ENCODE measurements around the gene SPATS2.

SPATS2 gene

DNA sequence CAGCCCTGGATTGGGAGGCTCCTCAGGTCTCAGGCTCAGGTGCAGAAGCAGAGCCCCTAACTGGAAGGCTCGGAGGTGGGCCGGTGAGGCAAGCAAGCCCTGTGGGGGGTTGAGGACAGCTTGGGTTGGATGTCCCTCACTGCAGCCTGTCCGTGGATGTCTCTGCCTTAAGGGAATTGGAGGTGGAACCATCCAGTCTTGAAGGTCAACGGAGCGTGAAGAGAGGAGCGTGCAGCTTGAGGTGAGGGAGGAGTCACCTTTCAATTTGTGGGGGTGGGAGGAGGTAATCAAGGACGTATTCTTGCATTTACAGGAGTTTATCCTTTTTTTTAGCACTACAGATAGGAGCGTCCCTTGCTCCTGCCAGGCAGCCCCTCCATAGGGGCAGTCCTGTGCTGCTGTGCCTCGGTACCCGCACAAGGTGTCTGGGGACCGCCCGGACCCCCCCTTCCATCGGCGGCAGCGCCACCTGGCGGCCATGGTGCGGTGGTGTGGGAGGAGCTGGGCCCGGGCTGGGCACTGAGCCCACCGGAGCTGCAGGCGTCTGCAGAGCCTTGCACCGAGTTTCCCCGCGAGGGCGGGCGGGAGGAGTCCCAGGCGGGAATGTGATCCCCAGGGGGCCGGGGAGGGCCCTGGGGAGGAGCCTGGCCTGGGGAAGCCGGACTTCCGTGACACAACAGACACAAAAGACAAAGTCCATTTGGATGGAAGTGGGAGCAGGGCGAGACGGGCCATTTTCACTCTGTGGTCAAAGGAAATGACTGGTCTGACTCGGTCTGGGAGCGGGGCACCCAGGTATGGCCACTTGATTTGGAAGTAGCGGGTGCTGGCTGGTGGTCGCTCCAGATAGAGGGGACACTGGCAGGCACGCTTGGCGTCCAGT lies 19.7 kb upstream of the SPATS2 start:
- peak overlapping the region; percentile 95 for H3K27ac ChIP-seq
- TF ChIP-seq, protein P1, sequence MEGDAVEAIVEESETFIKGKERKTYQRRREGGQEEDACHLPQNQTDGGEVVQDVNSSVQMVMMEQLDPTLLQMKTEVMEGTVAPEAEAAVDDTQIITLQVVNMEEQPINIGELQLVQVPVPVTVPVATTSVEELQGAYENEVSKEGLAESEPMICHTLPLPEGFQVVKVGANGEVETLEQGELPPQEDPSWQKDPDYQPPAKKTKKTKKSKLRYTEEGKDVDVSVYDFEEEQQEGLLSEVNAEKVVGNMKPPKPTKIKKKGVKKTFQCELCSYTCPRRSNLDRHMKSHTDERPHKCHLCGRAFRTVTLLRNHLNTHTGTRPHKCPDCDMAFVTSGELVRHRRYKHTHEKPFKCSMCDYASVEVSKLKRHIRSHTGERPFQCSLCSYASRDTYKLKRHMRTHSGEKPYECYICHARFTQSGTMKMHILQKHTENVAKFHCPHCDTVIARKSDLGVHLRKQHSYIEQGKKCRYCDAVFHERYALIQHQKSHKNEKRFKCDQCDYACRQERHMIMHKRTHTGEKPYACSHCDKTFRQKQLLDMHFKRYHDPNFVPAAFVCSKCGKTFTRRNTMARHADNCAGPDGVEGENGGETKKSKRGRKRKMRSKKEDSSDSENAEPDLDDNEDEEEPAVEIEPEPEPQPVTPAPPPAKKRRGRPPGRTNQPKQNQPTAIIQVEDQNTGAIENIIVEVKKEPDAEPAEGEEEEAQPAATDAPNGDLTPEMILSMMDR (IDR thresholded peaks at IDR 0.05) = peak; percentile 100
- TF ChIP-seq ZFX (IDR thresholded peaks at IDR 0.05; ENCODE audit: borderline replicate concordance) = no peak

GRCh38 chr12:49348781-49349180 lies 18.5 kb upstream of the SPATS2 start:
- no peak for TF ChIP-seq ZFX (IDR thresholded peaks at IDR 0.05; ENCODE audit: borderline replicate concordance)
- TF ChIP-seq, protein P1 (IDR thresholded peaks at IDR 0.05) = no peak
- H3K27ac ChIP-seq = peak overlapping the region; percentile 95

DNA sequence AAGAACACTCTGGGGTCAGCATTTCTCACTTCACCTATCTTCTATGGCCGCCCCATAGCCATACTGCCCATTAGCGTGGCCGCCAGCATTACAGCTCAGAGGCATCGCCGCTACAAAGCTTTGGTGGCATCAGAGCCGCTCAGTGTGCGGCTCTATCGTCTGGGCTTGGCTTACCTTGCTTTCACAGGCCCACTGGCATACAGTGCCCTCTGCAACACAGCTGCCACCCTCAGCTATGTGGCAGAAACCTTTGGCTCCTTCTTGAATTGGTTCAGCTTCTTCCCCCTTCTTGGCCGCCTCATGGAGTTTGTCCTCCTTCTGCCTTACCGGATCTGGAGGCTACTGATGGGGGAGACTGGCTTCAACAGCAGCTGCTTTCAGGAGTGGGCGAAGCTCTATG lies 18.0 kb upstream of the SPATS2 start:
- H3K27ac ChIP-seq = peak overlapping the region; percentile 95

GRCh38 chr12:49352351-49352750 lies 14.9 kb upstream of the SPATS2 start:
- TF ChIP-seq, protein P1 (IDR thresholded peaks at IDR 0.05) = no peak
- TF ChIP-seq ZFX (IDR thresholded peaks at IDR 0.05; ENCODE audit: borderline replicate concordance) = no peak
- peak overlapping the region; percentile 1; the same call in 1 of the 2 replicates for H3K27ac ChIP-seq

More for the DNA sequence above, 18.0 kb upstream of the SPATS2 start:
- TF ChIP-seq, protein P1 (IDR thresholded peaks at IDR 0.05) = no peak
- no peak for TF ChIP-seq ZFX (IDR thresholded peaks at IDR 0.05; ENCODE audit: borderline replicate concordance)

DNA sequence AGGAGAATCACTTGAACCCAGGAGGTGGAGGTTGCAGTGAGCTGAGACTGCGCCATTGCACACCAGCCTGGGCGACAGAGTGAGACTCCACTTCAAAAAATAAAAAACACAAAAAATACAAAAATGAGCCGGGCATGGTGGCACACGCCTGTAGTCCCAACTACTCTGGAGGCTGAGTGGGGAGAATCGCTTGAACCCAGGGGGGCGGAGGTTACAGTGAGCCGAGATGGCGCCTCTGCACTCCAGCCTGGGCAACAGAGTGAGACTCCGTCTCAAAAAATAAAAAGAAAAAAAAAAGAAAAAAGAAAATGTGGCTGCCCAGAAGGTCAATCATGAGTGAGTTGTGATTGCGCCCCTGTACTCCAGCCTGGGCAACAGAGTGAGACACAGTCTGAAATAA lies 11.3 kb upstream of the SPATS2 start:
- no peak for TF ChIP-seq ZFX (IDR thresholded peaks at IDR 0.05; ENCODE audit: borderline replicate concordance)
- TF ChIP-seq, protein P1 (IDR thresholded peaks at IDR 0.05) = no peak
- no peak overlapping the region for H3K27ac ChIP-seq

- no peak overlapping the region for H3K27ac ChIP-seq
- no peak for TF ChIP-seq ZFX (IDR thresholded peaks at IDR 0.05; ENCODE audit: borderline replicate concordance)
- TF ChIP-seq, protein P1 (IDR thresholded peaks at IDR 0.05) = peak; percentile 77
These were observed 10.1 kb upstream of the SPATS2 start for GRCh38 chr12:49357103-49357678.
